ENCODE measurements around the gene CHRNE.
"Not testable (repeated sequence)": the region's sequence is repeated elsewhere in the genome, so short reads cannot be mapped to it uniquely, and the experiment has no call there.

The CHRNE gene

GRCh38 chr17:4862720-4863119 lies 40.2 kb downstream of the CHRNE start:
- no peak overlapping the region for H3K4me3 ChIP-seq (ENCODE audit: low read length in 2 of 2)
- no peaks in the 10 kb centered on the region for H3K9me3 ChIP-seq (ENCODE audit: control insufficient read depth in 2 of 2, low read length in 2 of 2)
- H3K27me3 ChIP-seq (ENCODE audit: control insufficient read depth in 1 of 2, insufficient read depth in 2 of 2, low read length in 2 of 2), result no peaks in the 10 kb centered on the region
- H3K36me3 ChIP-seq (ENCODE audit: control insufficient read depth in 2 of 2, insufficient read depth in 2 of 2, low read length in 2 of 2), result peaks cover 0 to 6% of the 10 kb centered on the region in 2 donors
- H3K27ac ChIP-seq (ENCODE audit: low read length), result no peak overlapping the region
- H3K9ac ChIP-seq (ENCODE audit: low read length in 2 of 2), result no peak overlapping the region
- H3K4me1 ChIP-seq (ENCODE audit: control insufficient read depth, insufficient read depth, low read length), result peaks cover 17% of the 10 kb centered on the region

GRCh38 chr17:4861052-4861451 lies 41.8 kb downstream of the CHRNE start:
- H3K9ac ChIP-seq (ENCODE audit: low read length in 2 of 2), result no peak overlapping the region
- H3K4me3 ChIP-seq (ENCODE audit: low read length in 2 of 2), result no peak overlapping the region
- H3K4me1 ChIP-seq (ENCODE audit: control insufficient read depth, insufficient read depth, low read length), result peaks cover 17% of the 10 kb centered on the region
- H3K9me3 ChIP-seq (ENCODE audit: control insufficient read depth in 2 of 2, low read length in 2 of 2), result no peaks in the 10 kb centered on the region
- no peak overlapping the region for H3K27ac ChIP-seq (ENCODE audit: low read length)
- no peaks in the 10 kb centered on the region for H3K27me3 ChIP-seq (ENCODE audit: control insufficient read depth in 1 of 2, insufficient read depth in 2 of 2, low read length in 2 of 2)
- peaks cover 0 to 8% of the 10 kb centered on the region in 2 donors for H3K36me3 ChIP-seq (ENCODE audit: control insufficient read depth in 2 of 2, insufficient read depth in 2 of 2, low read length in 2 of 2)

- H3K9ac ChIP-seq (ENCODE audit: low read length in 2 of 2), result no peak overlapping the region
- H3K4me1 ChIP-seq (ENCODE audit: control insufficient read depth, insufficient read depth, low read length), result peaks cover 17% of the 10 kb centered on the region
- peaks cover 0 to 9% of the 10 kb centered on the region in 2 donors for H3K36me3 ChIP-seq (ENCODE audit: control insufficient read depth in 2 of 2, insufficient read depth in 2 of 2, low read length in 2 of 2)
- no peaks in the 10 kb centered on the region for H3K9me3 ChIP-seq (ENCODE audit: control insufficient read depth in 2 of 2, low read length in 2 of 2)
- no peaks in the 10 kb centered on the region for H3K27me3 ChIP-seq (ENCODE audit: control insufficient read depth in 1 of 2, insufficient read depth in 2 of 2, low read length in 2 of 2)
- H3K27ac ChIP-seq (ENCODE audit: low read length), result no peak overlapping the region
- H3K4me3 ChIP-seq (ENCODE audit: low read length in 2 of 2), result no peak overlapping the region
These were observed 42.2 kb downstream of the CHRNE start for GRCh38 chr17:4860651-4861050.

GRCh38 chr17:4859816-4860625 lies 42.9 kb downstream of the CHRNE start:
- Histone ChIP-seq H3K9ac (ENCODE audit: low read length in 2 of 2) (no peak overlapping the region), H3K27me3 (ENCODE audit: control insufficient read depth in 1 of 2, insufficient read depth in 2 of 2, low read length in 2 of 2) (no peaks in the 10 kb centered on the region), H3K4me1 (ENCODE audit: control insufficient read depth, insufficient read depth, low read length) (peaks cover 17% of the 10 kb centered on the region), H3K36me3 (ENCODE audit: control insufficient read depth in 2 of 2, insufficient read depth in 2 of 2, low read length in 2 of 2) (peaks cover 0 to 9% of the 10 kb centered on the region in 2 donors), H3K9me3 (ENCODE audit: control insufficient read depth in 2 of 2, low read length in 2 of 2) (no peaks in the 10 kb centered on the region), H3K4me3 (ENCODE audit: low read length in 2 of 2) (no peak overlapping the region), H3K27ac (ENCODE audit: low read length) (no peak overlapping the region)

- Histone ChIP-seq H3K4me1 (ENCODE audit: control insufficient read depth, insufficient read depth, low read length) (peaks cover 17% of the 10 kb centered on the region), H3K27ac (ENCODE audit: low read length) (no peak overlapping the region), H3K36me3 (ENCODE audit: control insufficient read depth in 2 of 2, insufficient read depth in 2 of 2, low read length in 2 of 2) (peaks cover 0 to 10% of the 10 kb centered on the region in 2 donors), H3K9me3 (ENCODE audit: control insufficient read depth in 2 of 2, low read length in 2 of 2) (no peaks in the 10 kb centered on the region), H3K27me3 (ENCODE audit: control insufficient read depth in 1 of 2, insufficient read depth in 2 of 2, low read length in 2 of 2) (no peaks in the 10 kb centered on the region), H3K9ac (ENCODE audit: low read length in 2 of 2) (peak overlapping the region in 1 of 2 donors; percentile 13), H3K4me3 (ENCODE audit: low read length in 2 of 2) (no peak overlapping the region)
These were observed 44.0 kb downstream of the CHRNE start for GRCh38 chr17:4858882-4859260.

- Histone ChIP-seq H3K4me3 (ENCODE audit: low read length in 2 of 2) (no peak overlapping the region), H3K27me3 (ENCODE audit: control insufficient read depth in 1 of 2, insufficient read depth in 2 of 2, low read length in 2 of 2) (no peaks in the 10 kb centered on the region), H3K9me3 (ENCODE audit: control insufficient read depth in 2 of 2, low read length in 2 of 2) (no peaks in the 10 kb centered on the region), H3K36me3 (ENCODE audit: control insufficient read depth in 2 of 2, insufficient read depth in 2 of 2, low read length in 2 of 2) (peaks cover 0 to 10% of the 10 kb centered on the region in 2 donors), H3K27ac (ENCODE audit: low read length) (peak overlapping the region; percentile 24), H3K4me1 (ENCODE audit: control insufficient read depth, insufficient read depth, low read length) (peaks cover 17% of the 10 kb centered on the region), H3K9ac (ENCODE audit: low read length in 2 of 2) (no peak overlapping the region)
These were observed 44.6 kb downstream of the CHRNE start for GRCh38 chr17:4858068-4858881.

- Histone ChIP-seq H3K4me1 (ENCODE audit: control insufficient read depth, insufficient read depth, low read length) (peaks cover 17% of the 10 kb centered on the region), H3K36me3 (ENCODE audit: control insufficient read depth in 2 of 2, insufficient read depth in 2 of 2, low read length in 2 of 2) (peaks cover 0 to 10% of the 10 kb centered on the region in 2 donors)
- not testable (repeated sequence) for H3K27me3 ChIP-seq (ENCODE audit: control insufficient read depth in 1 of 2, insufficient read depth in 2 of 2, low read length in 2 of 2); H3K4me3 ChIP-seq (ENCODE audit: low read length in 2 of 2); H3K9ac ChIP-seq (ENCODE audit: low read length in 2 of 2); H3K27ac ChIP-seq (ENCODE audit: low read length); H3K9me3 ChIP-seq (ENCODE audit: control insufficient read depth in 2 of 2, low read length in 2 of 2)
These were observed 45.6 kb downstream of the CHRNE start for GRCh38 chr17:4857347-4857746.

GRCh38 chr17:4856937-4857314 lies 46.0 kb downstream of the CHRNE start:
- no peak overlapping the region for H3K27ac ChIP-seq (ENCODE audit: low read length)
- no peak overlapping the region for H3K9ac ChIP-seq (ENCODE audit: low read length in 2 of 2)
- H3K27me3 ChIP-seq (ENCODE audit: control insufficient read depth in 1 of 2, insufficient read depth in 2 of 2, low read length in 2 of 2), result no peaks in the 10 kb centered on the region
- H3K9me3 ChIP-seq (ENCODE audit: control insufficient read depth in 2 of 2, low read length in 2 of 2), result no peaks in the 10 kb centered on the region
- H3K36me3 ChIP-seq (ENCODE audit: control insufficient read depth in 2 of 2, insufficient read depth in 2 of 2, low read length in 2 of 2), result peaks cover 0 to 10% of the 10 kb centered on the region in 2 donors
- H3K4me3 ChIP-seq (ENCODE audit: low read length in 2 of 2), result no peak overlapping the region
- H3K4me1 ChIP-seq (ENCODE audit: control insufficient read depth, insufficient read depth, low read length), result peaks cover 17% of the 10 kb centered on the region

GRCh38 chr17:4856271-4856936 lies 46.5 kb downstream of the CHRNE start:
- no peak overlapping the region for H3K4me3 ChIP-seq (ENCODE audit: low read length in 2 of 2)
- peaks cover 0 to 10% of the 10 kb centered on the region in 2 donors for H3K36me3 ChIP-seq (ENCODE audit: control insufficient read depth in 2 of 2, insufficient read depth in 2 of 2, low read length in 2 of 2)
- H3K9me3 ChIP-seq (ENCODE audit: control insufficient read depth in 2 of 2, low read length in 2 of 2), result no peaks in the 10 kb centered on the region
- H3K9ac ChIP-seq (ENCODE audit: low read length in 2 of 2), result no peak overlapping the region
- peaks cover 17% of the 10 kb centered on the region for H3K4me1 ChIP-seq (ENCODE audit: control insufficient read depth, insufficient read depth, low read length)
- no peak overlapping the region for H3K27ac ChIP-seq (ENCODE audit: low read length)
- no peaks in the 10 kb centered on the region for H3K27me3 ChIP-seq (ENCODE audit: control insufficient read depth in 1 of 2, insufficient read depth in 2 of 2, low read length in 2 of 2)

- Histone ChIP-seq H3K4me1 (ENCODE audit: control insufficient read depth, insufficient read depth, low read length) (peaks cover 9% of the 10 kb centered on the region), H3K9ac (ENCODE audit: low read length in 2 of 2) (no peak overlapping the region), H3K27ac (ENCODE audit: low read length) (no peak overlapping the region), H3K27me3 (ENCODE audit: control insufficient read depth in 1 of 2, insufficient read depth in 2 of 2, low read length in 2 of 2) (no peaks in the 10 kb centered on the region), H3K36me3 (ENCODE audit: control insufficient read depth in 2 of 2, insufficient read depth in 2 of 2, low read length in 2 of 2) (peaks cover 0 to 4% of the 10 kb centered on the region in 2 donors), H3K9me3 (ENCODE audit: control insufficient read depth in 2 of 2, low read length in 2 of 2) (no peaks in the 10 kb centered on the region), H3K4me3 (ENCODE audit: low read length in 2 of 2) (no peak overlapping the region)
These were observed 48.7 kb downstream of the CHRNE start for GRCh38 chr17:4854111-4854681.
